NCI-H345 (cell line): Measurements from ENCODE around the gene ZDHHC7.

Experiments
- DNase-seq: peaks from one replicate; lab custom pipeline; 2025; lab: John Stamatoyannopoulos, UW

Gene ZDHHC7

GRCh38 chr16:85018529-85019236 lies 7.3 kb upstream of the ZDHHC7 start:
- DNase-seq, result no peak

DNA sequence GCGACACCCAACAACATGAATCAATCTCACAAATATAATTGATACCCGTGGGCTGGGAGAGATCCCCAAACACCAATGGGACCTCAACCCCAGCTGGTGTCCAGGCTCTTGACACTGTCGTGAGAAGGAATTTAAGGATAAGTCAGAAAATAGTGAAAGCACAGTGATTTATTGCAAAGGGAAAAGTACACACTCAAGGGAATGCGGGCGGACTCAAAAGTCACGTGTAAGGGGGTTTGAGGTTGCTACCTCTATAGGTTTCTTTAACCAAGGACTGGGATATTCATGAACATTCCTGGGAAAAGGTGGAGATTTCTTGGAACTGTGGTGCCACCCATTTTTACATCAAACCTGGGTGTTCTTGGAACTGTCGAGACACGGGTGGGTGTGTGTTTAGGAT lies 6.3 kb upstream of the ZDHHC7 start:
- no peak for DNase-seq

- no peak for DNase-seq
Observed at GRCh38 chr16:85017151-85017550, 5.8 kb upstream of the ZDHHC7 start.

GRCh38 chr16:85015481-85016187 lies 4.3 kb upstream of the ZDHHC7 start:
- DNase-seq, result no peak

- DNase-seq, result no peak
Observed at GRCh38 chr16:85014311-85014710, 3.0 kb upstream of the ZDHHC7 start.

DNA sequence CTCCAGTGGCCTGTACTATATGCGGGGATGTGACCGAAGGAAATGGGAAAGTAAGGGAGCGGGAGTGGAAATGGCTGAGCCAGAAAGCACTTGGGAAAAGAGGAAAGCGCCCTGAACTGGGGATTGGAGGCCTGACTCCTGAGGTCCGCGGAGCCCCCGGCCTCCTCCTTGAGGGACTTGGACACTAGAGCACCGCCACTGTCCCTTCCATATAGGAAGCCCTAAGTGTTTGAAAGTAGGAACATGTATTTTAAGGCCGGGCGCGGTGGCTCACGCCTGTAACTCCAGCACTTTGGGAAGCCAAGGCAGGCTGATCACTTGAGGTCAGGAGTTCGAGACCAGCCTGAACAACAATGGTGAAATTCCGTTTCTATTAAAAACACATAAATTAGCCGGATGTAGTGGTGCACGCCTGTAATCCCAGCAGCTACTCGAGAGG lies 530 bp upstream of the ZDHHC7 start:
- DNase-seq, result no peak

DNA sequence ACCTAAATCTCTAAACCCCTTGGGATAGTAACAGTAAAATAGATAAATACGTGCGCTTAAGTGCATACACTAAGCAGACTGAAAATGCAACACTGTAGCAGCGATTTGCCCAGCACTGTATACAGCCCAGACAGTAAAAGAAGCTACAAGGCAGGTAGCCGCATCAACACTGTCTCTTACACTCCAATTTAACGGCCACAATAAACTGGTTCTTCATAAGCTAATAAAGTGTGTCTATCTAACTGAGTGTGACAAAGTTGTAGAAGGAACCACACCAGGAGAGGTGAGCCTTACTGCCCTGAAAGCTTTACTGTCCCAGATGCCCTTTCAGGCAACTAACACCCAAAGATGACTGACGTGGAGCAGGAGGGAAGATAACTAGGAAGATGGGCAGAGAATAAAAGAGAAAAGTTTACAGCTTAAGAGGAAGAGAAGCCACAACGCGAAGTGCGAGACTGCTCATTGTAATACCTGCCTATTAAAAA lies 847 bp downstream of the ZDHHC7 start:
- DNase-seq, result no peak

- DNase-seq, result no peak
Observed at GRCh38 chr16:85008271-85008670, 3.1 kb downstream of the ZDHHC7 start.

DNA sequence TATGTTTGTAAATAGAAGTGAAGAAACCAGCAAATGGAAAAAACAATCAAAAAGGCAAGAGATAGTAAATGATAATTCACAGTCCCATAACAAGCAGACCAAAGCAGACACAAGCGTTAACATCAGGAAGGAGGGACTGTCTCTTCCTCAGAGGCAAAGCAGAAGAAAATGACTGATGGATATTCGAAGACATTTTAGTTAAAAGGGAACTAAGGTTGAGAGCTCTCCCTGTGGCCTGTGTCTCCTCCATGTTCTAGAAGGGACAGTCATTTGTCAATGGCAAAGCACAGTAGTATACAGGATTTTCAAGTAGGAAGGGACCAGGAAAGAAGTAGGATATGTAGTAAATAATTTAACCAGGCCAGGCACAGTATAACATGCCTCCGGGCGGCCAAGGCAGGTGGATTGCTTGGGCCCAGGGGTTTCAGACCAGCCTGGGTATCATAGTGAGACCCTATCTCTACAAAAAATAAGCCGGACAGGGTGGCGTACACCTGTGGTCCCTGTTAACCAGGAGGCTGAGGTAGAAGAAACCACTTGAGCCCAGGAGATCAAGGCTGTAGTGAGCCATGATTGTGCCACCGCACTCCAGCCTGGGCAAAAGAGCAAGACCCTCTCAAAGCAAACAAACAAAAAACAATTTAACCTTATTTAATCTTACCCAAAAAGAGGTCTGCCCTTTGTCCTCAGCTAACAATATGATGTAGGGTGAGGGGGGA lies 3.7 kb downstream of the ZDHHC7 start:
- no peak for DNase-seq

- DNase-seq, result no peak
Observed at GRCh38 chr16:85006639-85007038, 4.7 kb downstream of the ZDHHC7 start.

GRCh38 chr16:85005285-85006069 lies 5.9 kb downstream of the ZDHHC7 start:
- no peak for DNase-seq

DNA sequence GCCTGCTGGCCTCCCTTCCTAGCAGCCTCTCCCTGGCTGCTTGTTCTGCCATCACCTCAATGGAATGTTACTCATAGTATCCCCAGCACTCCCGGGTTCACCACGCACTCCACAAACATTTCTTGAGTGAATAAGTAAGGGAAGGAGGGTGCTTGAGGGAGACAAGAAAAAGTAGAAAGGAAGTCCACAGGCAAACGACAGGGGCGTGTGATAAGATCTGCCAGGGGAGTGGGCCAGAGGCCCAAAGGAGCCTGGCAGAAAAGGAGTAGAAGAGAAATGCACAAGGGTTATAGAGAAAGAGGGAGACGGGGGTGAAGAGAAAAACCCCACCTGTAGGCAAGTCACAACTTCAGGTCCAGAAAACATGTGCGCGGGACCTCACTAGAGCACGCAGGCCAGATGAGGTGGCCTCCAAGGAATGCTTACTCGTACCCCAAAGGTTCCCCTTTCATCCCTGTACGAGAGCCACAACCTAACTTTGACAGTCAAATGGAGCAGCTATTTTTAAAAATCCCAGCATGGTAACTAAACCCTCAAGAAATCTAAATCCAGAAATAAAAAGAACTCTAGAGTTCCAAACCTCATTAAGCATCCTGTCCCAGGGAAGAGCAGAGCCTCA lies 6.6 kb downstream of the ZDHHC7 start:
- DNase-seq, result no peak

DNA sequence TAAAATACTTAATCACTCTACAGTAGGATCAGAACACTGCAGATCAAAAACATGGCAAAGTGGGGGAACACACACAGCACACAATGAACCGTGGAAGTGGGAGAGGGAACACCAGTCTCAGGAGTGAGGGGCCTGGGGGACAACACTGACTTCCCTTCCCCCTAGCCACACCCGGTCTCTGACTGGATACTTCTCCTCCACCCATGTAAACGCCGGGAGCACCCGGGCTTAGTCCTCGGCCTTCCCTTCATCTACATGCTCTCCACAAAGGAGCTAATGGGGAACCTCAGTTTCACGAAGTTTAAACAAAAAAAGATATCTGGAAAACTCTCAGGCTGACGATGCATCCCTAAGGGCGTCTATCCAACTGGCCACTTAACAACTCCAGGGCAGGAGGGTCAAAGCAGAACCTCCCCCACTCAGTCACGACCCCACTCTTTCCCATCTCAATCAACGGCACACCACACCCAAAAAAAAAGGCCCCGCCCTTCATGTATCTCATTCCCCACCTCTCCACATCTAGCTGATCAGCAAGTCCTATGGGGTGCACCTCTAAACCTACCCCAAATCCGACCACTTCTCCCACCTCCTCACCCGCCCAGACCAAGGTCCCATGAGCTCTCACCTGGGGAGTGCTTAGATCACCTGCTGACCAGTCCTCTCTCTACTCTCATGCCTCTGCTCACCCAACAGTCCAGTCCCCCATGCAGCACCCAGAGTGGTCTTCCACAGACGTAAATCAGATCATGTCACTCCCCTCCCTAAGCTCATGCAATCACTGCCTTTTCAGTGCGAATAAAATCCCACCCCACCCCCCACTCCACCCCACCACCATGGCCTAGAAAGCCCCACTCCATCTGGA lies 7.4 kb downstream of the ZDHHC7 start:
- DNase-seq, result no peak

DNA sequence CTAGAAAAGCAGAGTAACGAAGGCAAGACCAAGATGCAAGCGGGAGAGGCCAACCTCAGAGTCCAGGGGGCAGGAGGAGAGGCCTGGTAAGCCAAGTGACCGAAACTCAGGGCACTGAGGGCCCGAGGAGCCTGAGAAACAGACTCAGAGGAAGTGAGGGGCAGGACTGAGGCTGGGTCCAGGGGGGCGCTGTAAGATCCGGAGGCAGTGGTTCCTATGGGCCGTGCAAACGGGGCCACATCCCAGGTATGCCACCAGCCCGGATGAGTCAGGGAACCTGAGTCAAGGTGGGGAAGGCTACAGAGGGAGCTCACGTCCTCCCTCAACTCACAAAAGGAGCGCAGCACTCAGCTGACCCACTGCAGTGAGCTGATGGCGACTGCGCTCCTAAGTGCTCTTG lies 8.3 kb downstream of the ZDHHC7 start:
- no peak for DNase-seq

GRCh38 chr16:85002608-85003007 lies 8.7 kb downstream of the ZDHHC7 start:
- no peak for DNase-seq

GRCh38 chr16:85002099-85002541 lies 9.2 kb downstream of the ZDHHC7 start:
- no peak for DNase-seq

DNA sequence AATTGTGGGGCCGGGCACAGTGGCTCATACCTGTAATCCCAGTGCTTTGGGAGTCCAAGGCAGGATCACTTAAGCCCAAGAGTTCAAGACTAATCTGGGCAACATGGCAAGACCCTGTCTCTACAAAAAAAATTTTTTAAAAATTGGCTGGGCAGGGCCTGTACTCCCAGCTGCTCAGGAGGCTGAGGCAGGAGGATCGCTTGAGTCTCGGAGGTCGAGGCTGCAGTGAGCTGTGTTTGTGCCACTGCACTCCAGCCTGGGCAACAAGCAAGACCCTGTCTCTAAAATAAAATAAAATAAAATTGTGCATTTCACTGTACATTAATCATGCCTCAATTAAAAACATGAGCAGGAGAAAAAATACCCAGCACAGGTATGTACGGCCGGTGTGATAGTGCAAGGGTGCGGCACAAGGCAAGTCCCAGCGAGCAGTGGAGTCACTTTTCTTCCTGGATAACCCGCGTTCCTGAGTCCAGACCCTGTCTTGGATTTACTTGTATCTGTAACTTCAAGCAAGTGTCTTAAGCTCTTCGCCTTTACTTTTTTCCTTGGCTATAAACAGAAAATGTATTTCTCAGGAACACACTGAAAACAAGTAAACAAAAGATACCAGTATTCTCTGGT lies 11.4 kb downstream of the ZDHHC7 start:
- no peak for DNase-seq

DNA sequence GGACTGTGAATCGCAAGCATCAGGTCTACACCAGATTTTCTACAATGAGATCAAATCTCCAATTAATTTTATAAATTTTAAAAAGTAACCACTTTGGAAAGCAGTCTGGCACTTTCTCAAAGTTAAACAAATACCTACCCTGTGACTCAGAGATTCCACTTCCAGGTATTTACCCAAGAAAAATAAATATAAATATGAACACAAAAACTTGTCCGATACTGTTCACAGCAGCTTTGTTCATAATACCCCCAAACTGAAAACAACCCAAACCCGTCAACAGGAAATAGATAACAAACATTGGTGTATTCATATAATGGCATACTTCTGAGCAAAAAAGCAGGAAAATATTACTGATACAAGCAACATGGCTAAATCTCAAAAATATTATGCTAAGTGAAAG lies 12.1 kb downstream of the ZDHHC7 start:
- DNase-seq, result no peak

DNA sequence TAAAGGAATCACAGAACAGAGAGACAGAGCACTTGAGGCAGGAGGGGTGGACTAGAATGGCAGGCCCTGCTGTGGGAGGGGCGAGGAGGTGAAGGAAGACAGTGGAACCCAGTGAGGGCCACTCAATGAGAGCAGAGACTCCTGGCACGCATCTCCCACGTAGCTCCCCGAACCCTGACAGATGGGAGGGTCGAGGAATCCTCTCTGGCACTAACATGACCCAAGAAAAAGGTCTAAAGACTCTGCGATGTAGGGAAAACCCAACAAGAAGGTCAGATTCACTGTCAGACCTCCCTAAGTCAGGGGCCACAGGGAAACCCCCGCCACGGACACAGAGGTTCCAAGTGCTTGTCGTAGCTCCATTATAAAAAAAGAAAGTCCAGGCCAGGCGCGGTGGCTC lies 15.0 kb downstream of the ZDHHC7 start:
- DNase-seq, result no peak

- DNase-seq, result no peak
Observed at GRCh38 chr16:84995663-84996062, 15.7 kb downstream of the ZDHHC7 start.
